HG03135 (cell line): ENCODE data around the gene LRIG3.
"Not testable (repeated sequence)": the region's sequence is repeated elsewhere in the genome, so short reads cannot be mapped to it uniquely, and the experiment has no call there.

Source experiments
- ATAC-seq: cut with Tn5 transposase; IDR thresholded peaks from one replicate; pipeline ENCODE4 v1.9.1; 2021; ENCODE audit warnings: mild to moderate bottlenecking, moderate library complexity; ENCODE audit not compliant: unreplicated experiment

LRIG3 gene

DNA sequence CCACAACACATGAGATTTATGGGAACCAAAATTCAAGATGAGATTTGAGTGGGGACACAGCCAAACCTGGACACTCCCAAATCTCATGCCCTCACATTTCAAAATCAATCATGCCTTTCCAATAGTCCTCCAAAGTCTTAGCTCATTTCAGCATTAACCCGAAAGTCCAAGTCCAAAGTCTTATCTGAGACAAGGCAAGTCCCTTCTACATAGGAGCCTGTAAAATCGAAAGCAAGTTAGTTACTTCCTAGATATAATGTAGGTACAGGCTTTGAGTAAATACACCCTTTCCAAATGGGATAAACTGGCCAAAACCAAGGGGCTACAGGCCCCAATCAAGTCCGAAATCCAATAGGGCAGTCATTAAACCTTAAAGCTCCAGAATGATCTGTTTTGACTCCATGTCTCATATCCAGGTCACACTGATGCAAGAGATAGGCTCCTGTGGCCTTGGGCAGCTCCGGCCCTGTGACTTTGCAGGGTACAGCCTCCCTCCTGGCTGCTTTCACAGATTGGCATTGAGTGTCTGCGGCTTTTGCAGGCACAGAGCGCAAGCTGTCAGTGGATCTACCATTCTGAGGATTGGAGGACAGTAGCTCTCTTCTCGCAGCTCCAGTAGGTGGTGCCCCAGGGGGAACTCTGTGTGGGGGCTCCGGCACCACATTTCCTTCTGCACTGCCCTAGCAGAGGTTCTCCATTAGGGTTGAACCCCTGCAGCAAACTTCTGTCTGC lies 60.1 kb downstream of the LRIG3 start:
- ATAC-seq, result no peak

DNA sequence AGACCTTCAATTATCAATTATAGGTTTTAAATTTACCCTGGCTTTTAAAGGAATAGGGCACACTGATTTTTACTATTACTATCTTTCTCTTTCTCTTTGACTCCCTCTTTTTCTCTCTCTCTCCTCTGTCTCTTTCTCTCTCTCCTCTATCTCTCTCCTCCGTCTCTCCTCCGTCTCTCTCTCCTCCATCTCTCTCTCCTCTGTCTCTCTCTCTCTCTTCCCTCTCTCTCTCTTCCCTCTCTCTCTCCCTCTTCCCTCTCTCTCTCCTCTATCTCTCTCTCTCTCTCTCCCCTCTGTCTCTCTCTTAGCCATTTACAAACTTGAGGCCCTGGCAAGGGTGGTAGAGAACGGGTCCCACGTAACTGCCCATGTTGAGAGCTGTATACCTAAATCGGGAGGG lies 62.3 kb downstream of the LRIG3 start:
- no peak for ATAC-seq

DNA sequence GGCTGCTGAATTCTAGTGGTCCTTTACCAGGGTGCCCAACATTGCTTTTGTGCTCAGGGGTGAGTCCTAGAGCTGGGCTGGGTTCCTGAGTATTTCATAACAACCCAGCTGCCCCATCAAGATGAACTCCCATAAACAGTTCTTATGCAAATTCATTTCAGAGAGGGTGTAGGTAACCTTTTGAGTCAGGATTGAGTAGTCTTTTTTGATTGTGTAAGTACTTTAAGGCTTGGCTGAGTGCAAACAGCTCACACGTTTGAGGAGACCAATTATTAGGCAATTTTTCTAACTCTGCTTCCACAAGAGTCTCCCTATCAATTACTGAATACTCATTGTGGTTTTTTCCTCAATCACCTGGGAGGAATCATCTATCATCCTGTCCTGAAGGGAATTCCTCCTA lies 63.1 kb downstream of the LRIG3 start:
- not testable (repeated sequence) for ATAC-seq

DNA sequence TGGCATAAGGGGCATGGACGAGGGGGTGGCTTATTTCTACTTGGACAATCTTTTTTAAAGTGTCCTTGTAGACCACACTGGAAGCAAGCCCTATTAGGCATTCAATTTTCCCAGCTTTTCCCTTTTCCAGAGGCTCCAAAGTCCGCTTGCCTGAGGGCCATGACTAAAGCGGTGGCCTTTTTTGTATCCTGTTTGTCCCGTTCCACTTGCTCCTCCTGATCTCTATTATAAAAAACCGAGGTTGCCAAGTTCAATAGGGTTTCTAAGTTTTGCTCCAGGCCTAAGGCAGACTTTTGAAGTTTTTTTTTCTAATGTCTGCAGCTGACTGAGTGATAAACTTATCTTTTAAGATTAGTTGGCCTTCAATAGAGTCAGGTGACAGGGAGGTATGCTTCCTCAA lies 64.7 kb downstream of the LRIG3 start:
- ATAC-seq, result not testable (repeated sequence)

- no peak for ATAC-seq
Observed at GRCh38 chr12:58850826-58851225, 69.5 kb downstream of the LRIG3 start.

DNA sequence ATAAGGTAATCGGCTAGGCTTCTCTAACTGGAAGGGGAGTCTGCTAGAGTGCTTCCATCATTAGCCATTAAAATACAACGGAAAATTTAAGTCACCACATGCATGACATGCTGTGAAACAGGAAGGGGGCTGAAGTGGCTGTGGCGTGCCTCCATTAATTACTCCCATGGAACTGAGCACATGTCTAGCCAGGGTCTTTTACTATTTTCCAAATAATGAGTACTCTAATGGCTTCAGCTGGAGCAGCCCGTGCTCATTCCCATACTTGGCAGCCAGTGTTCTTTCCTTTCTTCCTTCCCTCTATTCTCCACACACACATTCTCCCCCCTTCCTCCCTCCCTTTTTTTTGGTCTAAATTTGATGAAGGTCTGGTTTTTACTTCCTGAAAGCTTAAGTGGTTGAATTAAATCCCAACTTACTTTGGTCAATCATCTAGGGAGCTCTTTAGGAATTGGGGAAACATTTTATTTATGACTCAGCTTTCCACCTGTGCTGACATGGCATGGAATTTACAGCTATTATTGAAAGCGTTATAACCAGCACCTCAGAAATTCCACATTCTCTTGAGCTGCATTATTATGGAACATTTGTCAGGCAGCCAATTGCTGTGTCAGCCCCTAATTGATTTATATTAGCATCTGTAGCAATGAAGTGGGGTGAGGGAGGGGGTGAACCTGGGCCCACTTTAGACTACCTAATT lies 72.3 kb downstream of the LRIG3 start:
- no peak for ATAC-seq

- no peak for ATAC-seq
Observed at GRCh38 chr12:58844161-58844560, 76.1 kb downstream of the LRIG3 start.

GRCh38 chr12:58841058-58841798 lies 79.1 kb downstream of the LRIG3 start:
- ATAC-seq, result no peak

DNA sequence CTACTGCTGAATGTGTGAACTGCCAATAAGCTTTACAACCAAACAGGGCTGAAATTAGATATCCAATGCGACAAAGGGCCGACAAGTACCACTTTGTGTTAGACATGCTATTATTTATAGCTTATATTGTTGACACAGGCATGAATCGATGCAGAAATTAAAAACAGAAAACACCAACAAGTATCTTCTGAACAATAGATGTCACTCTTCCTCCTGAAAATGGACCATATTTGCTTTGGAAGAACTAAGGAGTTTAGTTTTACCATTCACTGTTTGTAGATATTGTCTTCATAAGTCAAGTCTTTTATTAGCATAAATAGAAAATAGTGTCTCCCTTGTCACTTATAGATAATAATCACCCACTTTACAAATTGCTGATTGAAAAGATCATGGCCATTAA lies 86.5 kb downstream of the LRIG3 start:
- no peak for ATAC-seq

DNA sequence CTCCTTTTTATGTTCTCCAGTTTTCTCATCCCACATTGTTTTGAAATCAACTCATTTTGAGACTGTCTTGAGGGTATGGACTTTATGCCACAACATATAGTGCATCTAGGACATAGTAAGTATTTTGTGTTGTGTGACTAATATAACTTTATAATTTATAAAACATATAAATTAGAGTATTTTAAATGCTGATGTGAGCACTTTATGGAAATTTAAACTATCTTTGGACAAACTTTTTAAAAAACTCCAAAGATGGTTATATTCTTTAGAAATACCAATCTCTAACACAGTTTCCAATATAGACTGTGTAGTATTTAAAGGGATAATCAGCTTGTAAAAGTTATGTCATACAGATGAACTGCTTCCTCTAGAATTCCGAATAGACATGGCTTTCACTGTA lies 87.4 kb downstream of the LRIG3 start:
- ATAC-seq, result no peak
